GM06990 (cell line): ENCODE measurements around the gene SYT8.

Source experiments
- DNase-seq: peaks from one replicate; pipeline ENCODE4 v3.0.0-alpha.2; 2011; ENCODE audit not compliant: insufficient read length; ENCODE audit errors: extremely low read depth
- H3K27me3 ChIP-seq: replicated peaks from 2 replicates; pipeline ENCODE4 v1.6.0; 2011; ENCODE audit warnings: low read length; ENCODE audit not compliant: control insufficient read depth, insufficient read depth
- H3K36me3 ChIP-seq: 2 replicates; pipeline ENCODE4 v1.5.1; 2011; ENCODE audit warnings: low read length; ENCODE audit not compliant: control insufficient read depth, insufficient read depth
- H3K4me3 ChIP-seq: replicated peaks from 2 replicates; pipeline ENCODE4 v1.5.1; 2011; ENCODE audit warnings: low read depth, mild to moderate bottlenecking, control low read depth, low read length
- CTCF ChIP-seq: IDR thresholded peaks from 2 replicates; pipeline ENCODE4 v1.5.1; 2011; ENCODE audit warnings: low read length, control low read depth, mild to moderate bottlenecking, inconsistent platforms; ENCODE audit not compliant: insufficient read depth, poor library complexity, severe bottlenecking

SYT8 gene

GRCh38 chr11:1820463-1821325, 14.1 kb upstream of the SYT8 start:
- H3K4me3 ChIP-seq: no peak overlapping the region
- no peak for TF ChIP-seq CTCF
- H3K36me3 ChIP-seq: no peaks in the 10 kb centered on the region
- no peak for DNase-seq
- no peaks in the 10 kb centered on the region; the same call in 1 of the 2 replicates for H3K27me3 ChIP-seq

GRCh38 chr11:1821562-1821961, 13.2 kb upstream of the SYT8 start:
- TF ChIP-seq CTCF: no peak
- no peak for DNase-seq
- H3K36me3 ChIP-seq: no peaks in the 10 kb centered on the region
- H3K27me3 ChIP-seq: no peaks in the 10 kb centered on the region; the same call in 1 of the 2 replicates
- no peak overlapping the region for H3K4me3 ChIP-seq

GRCh38 chr11:1822648-1823375, 12.0 kb upstream of the SYT8 start:
- TF ChIP-seq CTCF: no peak
- Histone ChIP-seq H3K36me3 (no peaks in the 10 kb centered on the region), H3K27me3 (no peaks in the 10 kb centered on the region; the same call in 1 of the 2 replicates), H3K4me3 (no peak overlapping the region)
- DNase-seq: no peak

GRCh38 chr11:1823376-1824220, 11.2 kb upstream of the SYT8 start:
- no peaks in the 10 kb centered on the region; the same call in 1 of the 2 replicates for H3K27me3 ChIP-seq
- no peak for DNase-seq
- no peak for TF ChIP-seq CTCF
- no peak overlapping the region for H3K4me3 ChIP-seq
- no peaks in the 10 kb centered on the region for H3K36me3 ChIP-seq

- no peak for TF ChIP-seq CTCF
- Histone ChIP-seq H3K36me3 (no peaks in the 10 kb centered on the region), H3K4me3 (no peak overlapping the region), H3K27me3 (no peaks in the 10 kb centered on the region; the same call in 1 of the 2 replicates)
- no peak for DNase-seq
Observed at GRCh38 chr11:1824221-1825038, 10.4 kb upstream of the SYT8 start.
